ENCODE measurements around the gene SAPCD2. TPM values are rescaled to one million over a fixed set of nuclear protein-coding genes. Genes with fewer than 3 reads are reported as not detected.

SAPCD2 gene
- total and polyA plus RNA-seq, 4 donors = 5.0 to 19.0 (median 15.5) TPM

- DNase-seq (ENCODE audit: low read depth in 4 of 6, low spot score in 6 of 6) = peak in 1 of 6 donors; percentile 15
- no peak overlapping the region for H3K4me3 ChIP-seq (ENCODE audit: low read depth, low read length)
- 9% methylated on average over 48 of the region's 66 CpGs for whole genome bisulfite sequencing (ENCODE audit: insufficient coverage)
- H3K9me3 ChIP-seq (ENCODE audit: control insufficient read depth, insufficient read depth, low read length) = no peaks in the 10 kb centered on the region
- H3K27me3 ChIP-seq (ENCODE audit: control insufficient read depth, insufficient read depth, low read length) = peaks cover 12% of the 10 kb centered on the region
- peaks cover 22% of the 10 kb centered on the region for H3K4me1 ChIP-seq (ENCODE audit: control insufficient read depth, insufficient read depth, low read length)
- no peak overlapping the region for H3K27ac ChIP-seq (ENCODE audit: low read depth, low read length)
- peaks cover 54% of the 10 kb centered on the region for H3K36me3 ChIP-seq (ENCODE audit: control insufficient read depth, insufficient read depth, low read length)
Measured at GRCh38 chr9:137113385-137114159, 43.2 kb upstream of the SAPCD2 start.

DNA sequence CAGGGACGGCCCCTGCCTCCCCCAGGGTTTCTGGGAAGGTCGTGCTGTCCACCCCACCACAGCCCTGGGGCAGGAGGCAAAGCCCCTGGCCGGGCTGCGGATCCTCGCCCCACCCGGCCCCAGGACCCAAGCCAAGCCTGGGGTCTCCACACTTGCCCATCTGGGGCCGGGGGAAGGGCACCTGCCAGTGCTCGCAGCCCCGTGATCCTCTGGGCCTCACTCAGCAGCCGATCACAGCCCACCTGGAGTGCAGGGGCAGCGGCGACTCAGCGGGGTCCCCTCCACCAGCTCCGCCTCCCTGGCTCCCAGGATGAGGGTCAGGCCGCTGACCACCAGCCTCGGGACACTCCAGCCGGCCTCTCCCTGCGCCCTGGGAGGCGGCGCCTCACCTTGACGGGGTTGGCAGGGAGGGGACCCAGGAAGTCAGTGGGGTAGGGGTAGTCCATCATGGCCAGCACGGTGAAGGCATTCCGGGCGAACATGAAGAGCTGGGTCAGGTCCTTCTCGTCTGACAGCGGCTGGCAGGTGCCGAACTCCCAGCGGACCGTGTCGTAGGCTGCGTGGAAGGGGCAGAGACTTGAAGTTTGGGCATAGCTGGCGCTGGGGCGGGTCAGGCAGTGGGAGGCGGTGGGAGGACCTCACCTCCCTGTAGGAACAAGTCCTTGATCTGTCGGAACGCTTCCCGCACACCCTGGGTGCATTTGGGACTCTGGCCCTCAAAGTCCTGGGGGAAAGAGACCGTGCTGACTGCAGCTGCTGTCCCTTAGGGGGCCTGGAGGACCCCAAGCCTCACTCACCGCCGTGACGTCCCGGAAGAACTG, 42.4 kb upstream of the SAPCD2 start:
- Histone ChIP-seq H3K4me3 (ENCODE audit: low read depth, low read length) (no peak overlapping the region), H3K27me3 (ENCODE audit: control insufficient read depth, insufficient read depth, low read length) (peaks cover 12% of the 10 kb centered on the region), H3K9me3 (ENCODE audit: control insufficient read depth, insufficient read depth, low read length) (no peaks in the 10 kb centered on the region), H3K36me3 (ENCODE audit: control insufficient read depth, insufficient read depth, low read length) (peaks cover 62% of the 10 kb centered on the region), H3K4me1 (ENCODE audit: control insufficient read depth, insufficient read depth, low read length) (peaks cover 22% of the 10 kb centered on the region), H3K27ac (ENCODE audit: low read depth, low read length) (no peak overlapping the region)
- DNase-seq (ENCODE audit: low read depth in 4 of 6, low spot score in 6 of 6) = no peak
- WGBS (ENCODE audit: insufficient coverage) = 85% methylated on average over 42 of the region's 42 CpGs

DNA sequence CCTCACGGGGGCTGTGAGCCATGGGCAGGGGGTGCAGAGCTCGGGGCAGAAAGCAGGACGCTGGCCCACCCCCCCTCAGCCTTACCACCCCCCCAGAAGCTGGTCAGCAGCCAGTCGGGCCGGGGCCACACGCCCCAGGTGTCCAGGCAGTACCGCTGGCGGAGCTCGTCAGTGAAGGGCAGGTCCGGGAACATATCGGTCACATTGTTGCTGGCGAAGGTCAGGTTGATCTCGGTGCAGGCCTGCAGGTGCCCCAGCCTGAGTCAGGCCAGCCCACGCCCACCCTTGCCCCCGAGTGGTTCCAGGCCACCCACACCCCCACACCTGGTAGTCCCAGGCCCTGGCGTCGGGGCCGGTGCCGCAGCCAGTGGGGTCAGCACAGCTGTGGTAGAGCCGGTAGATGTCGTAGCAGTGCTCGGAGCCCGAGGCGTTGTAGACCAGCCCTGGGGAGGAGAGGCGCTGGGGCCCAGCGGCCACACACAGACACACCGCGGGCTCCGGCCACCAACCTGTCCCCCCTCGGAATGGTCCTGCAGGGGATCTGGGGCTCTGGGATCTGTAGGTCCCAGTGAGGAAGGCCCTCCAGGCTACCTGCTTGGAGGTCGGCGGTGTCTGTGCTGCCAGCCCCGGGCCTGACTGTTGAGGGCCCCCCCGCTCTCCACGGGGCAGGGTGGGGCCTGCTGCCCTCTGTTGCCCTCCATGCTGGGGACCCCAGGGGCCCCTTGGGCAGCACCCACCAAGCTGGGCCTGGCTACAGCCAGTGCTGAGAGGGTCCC, 41.6 kb upstream of the SAPCD2 start:
- H3K27me3 ChIP-seq (ENCODE audit: control insufficient read depth, insufficient read depth, low read length) = peaks cover 12% of the 10 kb centered on the region
- H3K36me3 ChIP-seq (ENCODE audit: control insufficient read depth, insufficient read depth, low read length) = peaks cover 66% of the 10 kb centered on the region
- peaks cover 16% of the 10 kb centered on the region for H3K4me1 ChIP-seq (ENCODE audit: control insufficient read depth, insufficient read depth, low read length)
- H3K4me3 ChIP-seq (ENCODE audit: low read depth, low read length) = no peak overlapping the region
- no peaks in the 10 kb centered on the region for H3K9me3 ChIP-seq (ENCODE audit: control insufficient read depth, insufficient read depth, low read length)
- 87% methylated on average over 29 of the region's 35 CpGs for WGBS (ENCODE audit: insufficient coverage)
- no peak overlapping the region for H3K27ac ChIP-seq (ENCODE audit: low read depth, low read length)
- no peak for DNase-seq (ENCODE audit: low read depth in 4 of 6, low spot score in 6 of 6)

- H3K4me1 ChIP-seq (ENCODE audit: control insufficient read depth, insufficient read depth, low read length) = peaks cover 14% of the 10 kb centered on the region
- no peaks in the 10 kb centered on the region for H3K9me3 ChIP-seq (ENCODE audit: control insufficient read depth, insufficient read depth, low read length)
- no peak for DNase-seq (ENCODE audit: low read depth in 4 of 6, low spot score in 6 of 6)
- H3K27ac ChIP-seq (ENCODE audit: low read depth, low read length) = no peak overlapping the region
- peaks cover 74% of the 10 kb centered on the region for H3K36me3 ChIP-seq (ENCODE audit: control insufficient read depth, insufficient read depth, low read length)
- WGBS (ENCODE audit: insufficient coverage) = 89% methylated on average over 28 of the region's 28 CpGs
- H3K4me3 ChIP-seq (ENCODE audit: low read depth, low read length) = no peak overlapping the region
- H3K27me3 ChIP-seq (ENCODE audit: control insufficient read depth, insufficient read depth, low read length) = peaks cover 12% of the 10 kb centered on the region
Measured at GRCh38 chr9:137110911-137111787, 40.8 kb upstream of the SAPCD2 start.

GRCh38 chr9:137110147-137110910, 40.0 kb upstream of the SAPCD2 start:
- Histone ChIP-seq H3K36me3 (ENCODE audit: control insufficient read depth, insufficient read depth, low read length) (peaks cover 83% of the 10 kb centered on the region), H3K4me3 (ENCODE audit: low read depth, low read length) (no peak overlapping the region), H3K4me1 (ENCODE audit: control insufficient read depth, insufficient read depth, low read length) (peaks cover 6% of the 10 kb centered on the region), H3K9me3 (ENCODE audit: control insufficient read depth, insufficient read depth, low read length) (no peaks in the 10 kb centered on the region), H3K27ac (ENCODE audit: low read depth, low read length) (no peak overlapping the region), H3K27me3 (ENCODE audit: control insufficient read depth, insufficient read depth, low read length) (peaks cover 9% of the 10 kb centered on the region)
- 90% methylated on average over 38 of the region's 38 CpGs for WGBS (ENCODE audit: insufficient coverage)
- DNase-seq (ENCODE audit: low read depth in 4 of 6, low spot score in 6 of 6) = no peak

- no peaks in the 10 kb centered on the region for H3K9me3 ChIP-seq (ENCODE audit: control insufficient read depth, insufficient read depth, low read length)
- WGBS (ENCODE audit: insufficient coverage) = 85% methylated on average over 34 of the region's 34 CpGs
- H3K4me3 ChIP-seq (ENCODE audit: low read depth, low read length) = no peak overlapping the region
- no peaks in the 10 kb centered on the region for H3K4me1 ChIP-seq (ENCODE audit: control insufficient read depth, insufficient read depth, low read length)
- no peak for DNase-seq (ENCODE audit: low read depth in 4 of 6, low spot score in 6 of 6)
- H3K27me3 ChIP-seq (ENCODE audit: control insufficient read depth, insufficient read depth, low read length) = peaks cover 5% of the 10 kb centered on the region
- peaks cover 91% of the 10 kb centered on the region for H3K36me3 ChIP-seq (ENCODE audit: control insufficient read depth, insufficient read depth, low read length)
- no peak overlapping the region for H3K27ac ChIP-seq (ENCODE audit: low read depth, low read length)
Measured at GRCh38 chr9:137109250-137110146, 39.1 kb upstream of the SAPCD2 start.

- Histone ChIP-seq H3K36me3 (ENCODE audit: control insufficient read depth, insufficient read depth, low read length) (peaks cover 99% of the 10 kb centered on the region), H3K4me1 (ENCODE audit: control insufficient read depth, insufficient read depth, low read length) (no peaks in the 10 kb centered on the region), H3K27ac (ENCODE audit: low read depth, low read length) (no peak overlapping the region), H3K4me3 (ENCODE audit: low read depth, low read length) (no peak overlapping the region), H3K27me3 (ENCODE audit: control insufficient read depth, insufficient read depth, low read length) (peaks cover 5% of the 10 kb centered on the region), H3K9me3 (ENCODE audit: control insufficient read depth, insufficient read depth, low read length) (no peaks in the 10 kb centered on the region)
- WGBS (ENCODE audit: insufficient coverage) = 89% methylated on average over 29 of the region's 29 CpGs
- no peak for DNase-seq (ENCODE audit: low read depth in 4 of 6, low spot score in 6 of 6)
Measured at GRCh38 chr9:137108608-137109249, 38.4 kb upstream of the SAPCD2 start.

All from spinal cord (tissue), 10 donors.